HEK293 (cell line): ENCODE measurements around the gene PDE8B.

Experiments used
- CTCF ChIA-PET: fragments of 350-600 bp; formaldehyde crosslinking; extraction: SDS; loops from one replicate; lab custom pipeline; 2021; ENCODE audit warnings: antibody characterized with exemption; lab: Yijun Ruan, JAX
- POLR2A ChIA-PET: fragments of 300-600 bp; formaldehyde crosslinking; extraction: SDS; loops from one replicate; lab custom pipeline; 2020; ENCODE audit warnings: antibody characterized with exemption, inconsistent platforms; lab: Yijun Ruan, JAX
- H3K27ac ChIP-seq: fragments of 200-500 bp; sonication (Bioruptor generic); 2 replicates; pipeline ENCODE4 v1.5.1; 2014; ENCODE audit warnings: low read depth, low read length, control low read depth, inconsistent platforms; ENCODE audit errors: extremely low read depth
- H3K36me3 ChIP-seq, 2 experiments: fragments of 200-500 bp in 1 of 2; sonication (Bioruptor generic) in 1 of 2; 1 replicate in 1 of 2; 2 replicates in 1 of 2; pipeline ENCODE4 v1.5.1; 2014 to 2017; ENCODE audit warnings: inconsistent platforms in 2 of 2, low read length in 2 of 2; ENCODE audit not compliant: control insufficient read depth in 2 of 2, insufficient read depth in 1 of 2
- H3K4me1 ChIP-seq: fragments of 200-500 bp; sonication (Bioruptor generic); 2 replicates; pipeline ENCODE4 v1.5.1; 2014; ENCODE audit warnings: mild to moderate bottlenecking, low read length, inconsistent platforms; ENCODE audit not compliant: control insufficient read depth, insufficient read depth
- H3K4me3 ChIP-seq: 2 replicates; pipeline ENCODE4 v1.5.1; 2011; ENCODE audit warnings: low read depth, mild to moderate bottlenecking, control low read depth, low read length, moderate library complexity
- H3K9me3 ChIP-seq: fragments of 200-500 bp; sonication (Bioruptor generic); 2 replicates; pipeline ENCODE4 v1.5.1; 2014; ENCODE audit warnings: low read depth, low read length, inconsistent platforms; ENCODE audit not compliant: control insufficient read depth, insufficient read depth
- EGR2 ChIP-seq: fragments of 450-650 bp; formaldehyde crosslinking; IDR thresholded peaks from 2 replicates; pipeline ENCODE4 v1.5.1; 2016; ENCODE audit warnings: low read depth, missing biosample characterization, missing genetic modification characterization
- GFI1B ChIP-seq: fragments of 450-650 bp; formaldehyde crosslinking; IDR thresholded peaks from 2 replicates; pipeline ENCODE4 v1.5.1; 2016; ENCODE audit warnings: missing biosample characterization, missing genetic modification characterization
- OSR2 ChIP-seq: fragments of 450-650 bp; formaldehyde crosslinking; IDR thresholded peaks from 2 replicates; pipeline ENCODE4 v1.5.1; 2016; ENCODE audit warnings: missing biosample characterization, missing genetic modification characterization
- SALL2 ChIP-seq: fragments of 450-650 bp; formaldehyde crosslinking; IDR thresholded peaks from 2 replicates; pipeline ENCODE4 v1.5.0; 2017; ENCODE audit warnings: missing biosample characterization, mild to moderate bottlenecking, missing genetic modification characterization, borderline replicate concordance
- SETDB1 ChIP-seq: IDR thresholded peaks from one replicate; pipeline ENCODE4 v1.6.1; 2017; ENCODE audit warnings: mild to moderate bottlenecking, low read length, moderate library complexity, mixed read lengths; ENCODE audit not compliant: insufficient read length
- TCF7L2 ChIP-seq: IDR thresholded peaks from 2 replicates; pipeline ENCODE4 v1.6.1; 2011; ENCODE audit warnings: low read depth, mild to moderate bottlenecking, inconsistent platforms, low read length, moderate library complexity, borderline replicate concordance
- ZBTB8A ChIP-seq: fragments of 450-650 bp; formaldehyde crosslinking; IDR thresholded peaks from 2 replicates; pipeline ENCODE4 v1.5.1; 2016; ENCODE audit warnings: missing biosample characterization, missing genetic modification characterization
- ZFP37 ChIP-seq: fragments of 450-650 bp; formaldehyde crosslinking; IDR thresholded peaks from 2 replicates; pipeline ENCODE4 v1.5.1; 2016; ENCODE audit warnings: missing biosample characterization, missing genetic modification characterization
- ZNF121 ChIP-seq: fragments of 450-650 bp; formaldehyde crosslinking; IDR thresholded peaks from 2 replicates; pipeline ENCODE4 v1.5.1; 2016; ENCODE audit warnings: missing biosample characterization, missing genetic modification characterization
- ZNF133 ChIP-seq: fragments of 450-650 bp; formaldehyde crosslinking; IDR thresholded peaks from 2 replicates; pipeline ENCODE4 v1.5.1; 2016; ENCODE audit warnings: missing biosample characterization, missing genetic modification characterization
- ZNF146 ChIP-seq: fragments of 450-650 bp; formaldehyde crosslinking; IDR thresholded peaks from 2 replicates; pipeline ENCODE4 v1.5.1; 2016; ENCODE audit warnings: missing biosample characterization, missing genetic modification characterization
- ZNF211 ChIP-seq: fragments of 450-650 bp; formaldehyde crosslinking; IDR thresholded peaks from 2 replicates; pipeline ENCODE4 v1.5.1; 2016; ENCODE audit warnings: low read depth, missing biosample characterization, missing genetic modification characterization
- ZNF223 ChIP-seq: fragments of 450-650 bp; formaldehyde crosslinking; IDR thresholded peaks from 2 replicates; pipeline ENCODE4 v1.5.1; 2016; ENCODE audit warnings: missing biosample characterization, missing genetic modification characterization
- ZNF324 ChIP-seq: fragments of 450-650 bp; formaldehyde crosslinking; IDR thresholded peaks from 2 replicates; pipeline ENCODE4 v1.5.1; 2016; ENCODE audit warnings: missing biosample characterization, missing genetic modification characterization
- ZNF366 ChIP-seq: fragments of 450-650 bp; formaldehyde crosslinking; conservative IDR thresholded peaks from 2 replicates; pipeline ENCODE4 v1.5.1; 2016; ENCODE audit warnings: missing biosample characterization, missing genetic modification characterization
- ZNF426 ChIP-seq: fragments of 450-650 bp; formaldehyde crosslinking; IDR thresholded peaks from 2 replicates; pipeline ENCODE4 v1.5.1; 2017; ENCODE audit warnings: missing biosample characterization, missing genetic modification characterization, mild to moderate bottlenecking, inconsistent platforms, moderate library complexity
- ZNF514 ChIP-seq: fragments of 450-650 bp; formaldehyde crosslinking; IDR thresholded peaks from 2 replicates; pipeline ENCODE4 v1.5.1; 2016; ENCODE audit warnings: missing biosample characterization, missing genetic modification characterization
- ZNF544 ChIP-seq: fragments of 450-650 bp; formaldehyde crosslinking; IDR thresholded peaks from 2 replicates; pipeline ENCODE4 v1.5.0; 2017; ENCODE audit warnings: missing biosample characterization, missing genetic modification characterization
- ZNF571 ChIP-seq: fragments of 450-650 bp; formaldehyde crosslinking; IDR thresholded peaks from 2 replicates; pipeline ENCODE4 v1.5.0; 2017; ENCODE audit warnings: missing biosample characterization, missing genetic modification characterization
- ZNF600 ChIP-seq: fragments of 450-650 bp; formaldehyde crosslinking; IDR thresholded peaks from 2 replicates; pipeline ENCODE4 v1.5.1; 2016; ENCODE audit warnings: missing biosample characterization, missing genetic modification characterization
- ZNF623 ChIP-seq: fragments of 450-650 bp; formaldehyde crosslinking; IDR thresholded peaks from 2 replicates; pipeline ENCODE4 v1.5.1; 2016; ENCODE audit warnings: missing biosample characterization, missing genetic modification characterization
- ZNF626 ChIP-seq: fragments of 450-650 bp; sonication (Bioruptor Pico); formaldehyde crosslinking; IDR thresholded peaks from 2 replicates; pipeline ENCODE4 v1.5.1; 2018; ENCODE audit warnings: missing biosample characterization, missing genetic modification characterization, inconsistent platforms
- ZNF747 ChIP-seq: fragments of 450-650 bp; formaldehyde crosslinking; IDR thresholded peaks from 2 replicates; pipeline ENCODE4 v1.5.1; 2016; ENCODE audit warnings: missing biosample characterization, missing genetic modification characterization
- ZSCAN30 ChIP-seq: fragments of 450-650 bp; IDR thresholded peaks from 2 replicates; pipeline ENCODE4 v1.5.1; 2018; ENCODE audit warnings: missing biosample characterization, mild to moderate bottlenecking, missing genetic modification characterization, moderate library complexity
- TF ChIP-seq, protein P1 (sequence below): fragments of 450-650 bp; formaldehyde crosslinking; IDR thresholded peaks from 2 replicates; pipeline ENCODE4 v1.5.1; 2016; ENCODE audit warnings: missing biosample characterization, missing genetic modification characterization
- TF ChIP-seq, protein P2 (sequence below): fragments of 450-650 bp; formaldehyde crosslinking; IDR thresholded peaks from 2 replicates; pipeline ENCODE4 v1.5.1; 2017; ENCODE audit warnings: missing biosample characterization, missing genetic modification characterization
- TF ChIP-seq, protein P3 (sequence below): fragments of 450-650 bp; formaldehyde crosslinking; IDR thresholded peaks from 2 replicates; pipeline ENCODE4 v1.5.1; 2016; ENCODE audit warnings: missing biosample characterization, missing genetic modification characterization

The PDE8B gene

DNA sequence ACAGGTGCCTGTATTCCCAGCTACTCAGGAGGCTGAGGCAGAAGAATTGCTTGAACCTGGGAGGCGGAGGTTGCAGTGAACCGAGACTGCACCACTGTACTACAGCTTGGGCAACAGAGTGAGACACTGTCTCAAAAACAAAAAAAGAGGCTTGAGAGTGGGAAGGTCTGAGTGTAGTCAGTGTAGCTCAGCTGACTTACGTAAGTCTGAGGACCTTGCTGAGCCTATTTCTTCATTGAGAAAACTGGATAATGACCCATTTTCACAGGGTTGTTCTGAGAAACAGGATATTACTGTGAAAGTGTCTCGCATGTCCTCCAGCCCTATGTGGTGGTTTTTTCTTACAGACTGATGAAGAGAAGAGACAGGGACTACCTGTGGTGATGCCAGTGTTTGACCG is 214.9 kb downstream of the PDE8B start:
- Histone ChIP-seq H3K4me3 (no peak overlapping the region), H3K27ac (no peak overlapping the region), H3K9me3 (no peaks in the 10 kb centered on the region), H3K36me3 (peaks cover 16 to 36% of the 10 kb centered on the region in 2 experiments), H3K4me1 (no peaks in the 10 kb centered on the region)
- TF ChIP-seq SETDB1 (no peak), ZNF366 (no peak)
- TF ChIP-seq, protein P1, sequence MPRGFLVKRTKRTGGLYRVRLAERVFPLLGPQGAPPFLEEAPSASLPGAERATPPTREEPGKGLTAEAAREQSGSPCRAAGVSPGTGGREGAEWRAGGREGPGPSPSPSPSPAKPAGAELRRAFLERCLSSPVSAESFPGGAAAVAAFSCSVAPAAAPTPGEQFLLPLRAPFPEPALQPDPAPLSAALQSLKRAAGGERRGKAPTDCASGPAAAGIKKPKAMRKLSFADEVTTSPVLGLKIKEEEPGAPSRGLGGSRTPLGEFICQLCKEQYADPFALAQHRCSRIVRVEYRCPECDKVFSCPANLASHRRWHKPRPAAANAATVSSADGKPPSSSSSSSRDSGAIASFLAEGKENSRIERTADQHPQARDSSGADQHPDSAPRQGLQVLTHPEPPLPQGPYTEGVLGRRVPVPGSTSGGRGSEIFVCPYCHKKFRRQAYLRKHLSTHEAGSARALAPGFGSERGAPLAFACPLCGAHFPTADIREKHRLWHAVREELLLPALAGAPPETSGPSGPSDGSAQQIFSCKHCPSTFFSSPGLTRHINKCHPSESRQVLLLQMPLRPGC (tag by site-specific recombination) = no peak
- CTCF ChIA-PET = interaction anchor here (1.0 to 3.5 kb wide), 2 partner anchors 12 to 296 kb away, joined by 3 to 20 read pairs; no protein-coding TSS in a partner anchor
- POLR2A ChIA-PET = no interaction called here

DNA sequence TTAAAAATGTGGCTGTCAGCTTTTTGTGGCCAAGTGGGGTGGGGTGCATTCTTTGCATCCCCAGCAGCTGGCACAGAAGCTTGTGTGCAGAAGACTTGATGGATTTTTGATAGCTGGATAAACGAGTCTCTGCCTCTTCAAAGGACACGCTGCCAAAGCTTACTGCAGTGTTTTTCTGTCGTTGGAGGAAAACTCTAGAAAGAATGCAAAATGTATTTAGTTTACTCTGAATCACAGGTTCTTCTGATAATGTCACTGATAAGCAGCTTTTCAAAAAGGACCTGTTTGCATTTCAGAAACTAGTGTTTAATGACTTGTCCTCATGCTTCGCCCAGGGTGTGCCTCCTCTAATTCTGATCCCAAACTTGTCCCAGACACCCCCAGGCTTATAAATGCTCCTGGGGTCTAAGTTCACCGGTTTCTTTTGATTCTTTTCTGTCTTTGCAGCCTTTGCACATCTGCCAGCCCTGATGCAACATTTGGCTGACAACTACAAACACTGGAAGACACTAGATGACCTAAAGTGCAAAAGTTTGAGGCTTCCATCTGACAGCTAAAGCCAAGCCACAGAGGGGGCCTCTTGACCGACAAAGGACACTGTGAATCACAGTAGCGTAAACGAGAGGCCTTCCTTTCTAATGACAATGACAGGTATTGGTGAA is 215.6 kb downstream of the PDE8B start:
- Histone ChIP-seq H3K36me3 (peaks cover 16 to 42% of the 10 kb centered on the region in 2 experiments), H3K27ac (no peak overlapping the region), H3K4me1 (no peaks in the 10 kb centered on the region), H3K4me3 (no peak overlapping the region), H3K9me3 (no peaks in the 10 kb centered on the region)
- POLR2A ChIA-PET = interaction anchor here (0.7 kb wide), 1 partner anchor 18 kb away, joined by 4 read pairs; no protein-coding TSS in a partner anchor
- no peak for TF ChIP-seq ZNF623 (tag by site-specific recombination)
- no peak for TF ChIP-seq ZNF324 (tag by site-specific recombination)
- no peak for TF ChIP-seq ZNF426 (tag by site-specific recombination)
- no peak for TF ChIP-seq ZNF571 (tag by site-specific recombination)
- TF ChIP-seq ZNF626 = no peak
- no peak for TF ChIP-seq ZSCAN30
- no peak for TF ChIP-seq EGR2 (tag by site-specific recombination)
- no peak for TF ChIP-seq ZNF600 (tag by site-specific recombination)
- no peak for TF ChIP-seq ZNF223 (tag by site-specific recombination)
- no peak for TF ChIP-seq ZNF747
- TF ChIP-seq ZNF211 = no peak
- TF ChIP-seq, protein P2, sequence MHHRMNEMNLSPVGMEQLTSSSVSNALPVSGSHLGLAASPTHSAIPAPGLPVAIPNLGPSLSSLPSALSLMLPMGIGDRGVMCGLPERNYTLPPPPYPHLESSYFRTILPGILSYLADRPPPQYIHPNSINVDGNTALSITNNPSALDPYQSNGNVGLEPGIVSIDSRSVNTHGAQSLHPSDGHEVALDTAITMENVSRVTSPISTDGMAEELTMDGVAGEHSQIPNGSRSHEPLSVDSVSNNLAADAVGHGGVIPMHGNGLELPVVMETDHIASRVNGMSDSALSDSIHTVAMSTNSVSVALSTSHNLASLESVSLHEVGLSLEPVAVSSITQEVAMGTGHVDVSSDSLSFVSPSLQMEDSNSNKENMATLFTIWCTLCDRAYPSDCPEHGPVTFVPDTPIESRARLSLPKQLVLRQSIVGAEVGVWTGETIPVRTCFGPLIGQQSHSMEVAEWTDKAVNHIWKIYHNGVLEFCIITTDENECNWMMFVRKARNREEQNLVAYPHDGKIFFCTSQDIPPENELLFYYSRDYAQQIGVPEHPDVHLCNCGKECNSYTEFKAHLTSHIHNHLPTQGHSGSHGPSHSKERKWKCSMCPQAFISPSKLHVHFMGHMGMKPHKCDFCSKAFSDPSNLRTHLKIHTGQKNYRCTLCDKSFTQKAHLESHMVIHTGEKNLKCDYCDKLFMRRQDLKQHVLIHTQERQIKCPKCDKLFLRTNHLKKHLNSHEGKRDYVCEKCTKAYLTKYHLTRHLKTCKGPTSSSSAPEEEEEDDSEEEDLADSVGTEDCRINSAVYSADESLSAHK (tag by site-specific recombination) = no peak
- TF ChIP-seq ZNF121 (tag by site-specific recombination) = no peak
- CTCF ChIA-PET = interaction anchor here (0.6 to 3.5 kb wide), 4 partner anchors 11 to 283 kb away, joined by 3 to 20 read pairs (median 4); no protein-coding TSS in a partner anchor

DNA sequence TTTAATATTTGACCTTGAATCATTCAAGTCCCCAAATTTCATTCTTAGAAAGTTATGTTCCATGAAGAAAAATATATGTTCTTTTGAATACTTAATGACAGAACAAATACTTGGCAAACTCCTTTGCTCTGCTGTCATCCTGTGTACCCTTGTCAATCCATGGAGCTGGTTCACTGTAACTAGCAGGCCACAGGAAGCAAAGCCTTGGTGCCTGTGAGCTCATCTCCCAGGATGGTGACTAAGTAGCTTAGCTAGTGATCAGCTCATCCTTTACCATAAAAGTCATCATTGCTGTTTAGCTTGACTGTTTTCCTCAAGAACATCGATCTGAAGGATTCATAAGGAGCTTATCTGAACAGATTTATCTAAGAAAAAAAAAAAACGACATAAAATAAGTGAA is 216.2 kb downstream of the PDE8B start:
- Histone ChIP-seq H3K36me3 (peaks cover 19 to 47% of the 10 kb centered on the region in 2 experiments), H3K9me3 (no peaks in the 10 kb centered on the region), H3K27ac (no peak overlapping the region), H3K4me3 (no peak overlapping the region), H3K4me1 (0 out of 2 replicates have a peak, but pooled peaks cover 4% of the 10 kb centered on the region)
- CTCF ChIA-PET = interaction anchor here (0.6 to 3.5 kb wide), 5 partner anchors 10 to 283 kb away, joined by 3 to 20 read pairs (median 3); no protein-coding TSS in a partner anchor
- no peak for TF ChIP-seq SALL2 (tag by site-specific recombination)
- no peak for TF ChIP-seq ZNF544 (tag by site-specific recombination)
- TF ChIP-seq, protein P3, sequence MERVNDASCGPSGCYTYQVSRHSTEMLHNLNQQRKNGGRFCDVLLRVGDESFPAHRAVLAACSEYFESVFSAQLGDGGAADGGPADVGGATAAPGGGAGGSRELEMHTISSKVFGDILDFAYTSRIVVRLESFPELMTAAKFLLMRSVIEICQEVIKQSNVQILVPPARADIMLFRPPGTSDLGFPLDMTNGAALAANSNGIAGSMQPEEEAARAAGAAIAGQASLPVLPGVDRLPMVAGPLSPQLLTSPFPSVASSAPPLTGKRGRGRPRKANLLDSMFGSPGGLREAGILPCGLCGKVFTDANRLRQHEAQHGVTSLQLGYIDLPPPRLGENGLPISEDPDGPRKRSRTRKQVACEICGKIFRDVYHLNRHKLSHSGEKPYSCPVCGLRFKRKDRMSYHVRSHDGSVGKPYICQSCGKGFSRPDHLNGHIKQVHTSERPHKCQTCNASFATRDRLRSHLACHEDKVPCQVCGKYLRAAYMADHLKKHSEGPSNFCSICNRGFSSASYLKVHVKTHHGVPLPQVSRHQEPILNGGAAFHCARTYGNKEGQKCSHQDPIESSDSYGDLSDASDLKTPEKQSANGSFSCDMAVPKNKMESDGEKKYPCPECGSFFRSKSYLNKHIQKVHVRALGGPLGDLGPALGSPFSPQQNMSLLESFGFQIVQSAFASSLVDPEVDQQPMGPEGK (tag by site-specific recombination) = no peak
- TF ChIP-seq GFI1B (tag by site-specific recombination) = no peak
- no peak for TF ChIP-seq ZNF133 (tag by site-specific recombination)
- TF ChIP-seq ZFP37 (tag by site-specific recombination) = no peak
- no peak for TF ChIP-seq ZNF514
- no peak for TF ChIP-seq TCF7L2
- TF ChIP-seq ZNF146 (tag by site-specific recombination) = no peak
- no peak for TF ChIP-seq OSR2 (tag by site-specific recombination)
- no peak for TF ChIP-seq ZBTB8A (tag by site-specific recombination)
- POLR2A ChIA-PET = interaction anchor here (0.7 kb wide), 1 partner anchor 19 kb away, joined by 4 read pairs; no protein-coding TSS in a partner anchor
